Coronary artery (tissue), 2 donors: ENCODE measurements around the gene CAPN9.

Experiments used
- DNase-seq: peaks from one replicate; pipeline ENCODE4 v3.0.0-alpha.2; 2017; ENCODE audit warnings: low spot score
- H3K27ac ChIP-seq, 2 donors: fragments of 200-600 bp; sonication (generic); one replicate each; pipeline ENCODE4 v1.5.1; 2016 to 2019
- H3K4me3 ChIP-seq: fragments of 200-600 bp; sonication (generic); 2 replicates; pipeline ENCODE4 v1.5.1; 2016; ENCODE audit warnings: mild to moderate bottlenecking, moderate library complexity
- TF ChIP-seq, protein P1 (sequence below): fragments of 200-600 bp; sonication (generic); IDR thresholded peaks from one replicate; pipeline ENCODE4 v1.5.1; 2019; ENCODE audit warnings: antibody characterized with exemption

CAPN9 gene

DNA sequence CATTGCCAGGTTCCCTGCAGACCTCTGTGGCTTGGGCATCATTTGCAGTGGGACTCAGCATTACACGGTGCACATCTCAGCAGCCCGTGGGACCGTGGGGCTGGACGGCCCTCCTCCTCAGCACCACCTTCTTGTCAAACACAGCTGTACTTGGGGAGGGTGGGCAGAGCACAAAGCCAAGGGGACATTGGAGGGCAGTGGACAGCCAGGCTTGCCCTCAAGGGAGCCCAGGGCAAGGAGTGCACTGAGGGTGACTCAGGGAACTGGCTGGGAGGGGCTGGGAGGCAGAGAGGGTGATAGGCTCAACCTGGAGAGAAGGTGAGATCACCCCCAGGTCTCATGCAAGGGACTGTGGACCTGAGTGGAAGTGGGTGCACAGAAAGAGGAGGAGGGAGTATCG lies 3.4 kb downstream of the CAPN9 start:
- Histone ChIP-seq H3K27ac (no peak overlapping the region), H3K4me3 (no peak overlapping the region)
- no peak for DNase-seq
- TF ChIP-seq, protein P1, sequence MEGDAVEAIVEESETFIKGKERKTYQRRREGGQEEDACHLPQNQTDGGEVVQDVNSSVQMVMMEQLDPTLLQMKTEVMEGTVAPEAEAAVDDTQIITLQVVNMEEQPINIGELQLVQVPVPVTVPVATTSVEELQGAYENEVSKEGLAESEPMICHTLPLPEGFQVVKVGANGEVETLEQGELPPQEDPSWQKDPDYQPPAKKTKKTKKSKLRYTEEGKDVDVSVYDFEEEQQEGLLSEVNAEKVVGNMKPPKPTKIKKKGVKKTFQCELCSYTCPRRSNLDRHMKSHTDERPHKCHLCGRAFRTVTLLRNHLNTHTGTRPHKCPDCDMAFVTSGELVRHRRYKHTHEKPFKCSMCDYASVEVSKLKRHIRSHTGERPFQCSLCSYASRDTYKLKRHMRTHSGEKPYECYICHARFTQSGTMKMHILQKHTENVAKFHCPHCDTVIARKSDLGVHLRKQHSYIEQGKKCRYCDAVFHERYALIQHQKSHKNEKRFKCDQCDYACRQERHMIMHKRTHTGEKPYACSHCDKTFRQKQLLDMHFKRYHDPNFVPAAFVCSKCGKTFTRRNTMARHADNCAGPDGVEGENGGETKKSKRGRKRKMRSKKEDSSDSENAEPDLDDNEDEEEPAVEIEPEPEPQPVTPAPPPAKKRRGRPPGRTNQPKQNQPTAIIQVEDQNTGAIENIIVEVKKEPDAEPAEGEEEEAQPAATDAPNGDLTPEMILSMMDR: no peak

DNA sequence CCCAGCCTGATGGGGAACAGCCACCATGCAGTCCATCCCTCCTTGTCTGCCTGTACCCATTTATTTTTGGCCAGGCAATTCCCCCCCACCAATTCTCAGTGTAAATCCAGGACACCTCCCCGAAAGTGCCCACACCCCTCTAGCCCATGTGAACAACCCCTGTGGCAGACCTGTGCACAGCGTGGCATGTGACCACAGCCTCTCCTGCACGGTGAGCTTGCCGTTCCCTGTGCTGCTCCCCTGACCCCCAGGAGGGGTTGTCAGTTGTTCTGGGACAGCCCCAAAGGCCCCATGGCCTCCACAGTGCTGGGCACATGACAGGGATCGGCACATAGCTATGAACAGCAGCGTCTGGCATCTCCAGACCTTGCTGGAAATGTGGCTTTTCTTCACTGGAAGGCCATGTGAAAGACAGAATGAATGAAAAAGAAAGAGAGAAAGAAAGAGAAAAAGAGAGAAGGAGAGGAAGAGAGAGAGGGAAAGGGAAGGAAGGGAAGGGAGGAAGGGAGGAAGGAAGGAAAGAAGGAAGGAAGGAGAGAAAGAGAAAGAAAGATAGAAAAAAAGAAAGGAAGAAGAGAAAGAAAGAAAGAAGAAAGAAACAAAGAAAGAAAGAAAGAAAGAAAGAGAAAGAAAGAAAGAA lies 3.9 kb downstream of the CAPN9 start:
- TF ChIP-seq, protein P1: no peak
- DNase-seq: no peak
- no peak overlapping the region for H3K27ac ChIP-seq
- H3K4me3 ChIP-seq: no peak overlapping the region

DNA sequence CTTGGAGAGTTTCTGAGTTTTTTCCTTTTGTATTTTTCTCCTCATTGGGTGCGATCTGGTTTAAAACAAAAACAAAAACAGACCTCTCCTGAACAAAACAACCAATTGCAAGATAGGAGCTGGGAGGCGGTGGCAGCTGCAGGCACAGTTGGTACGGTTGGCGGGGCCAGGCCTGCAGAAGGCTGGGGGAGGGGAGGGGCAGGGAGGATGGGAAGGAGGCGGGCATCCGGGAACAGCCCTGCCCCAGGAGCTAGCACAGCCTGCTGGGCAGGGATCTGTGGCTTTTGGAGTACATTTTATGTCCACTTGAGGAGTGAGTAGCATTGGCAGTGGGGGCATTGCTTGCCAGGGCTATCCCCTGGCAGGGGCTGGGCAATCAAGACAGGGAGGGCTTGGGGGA lies 5.2 kb downstream of the CAPN9 start:
- no peak for DNase-seq
- H3K4me3 ChIP-seq: no peak overlapping the region
- TF ChIP-seq, protein P1: no peak
- H3K27ac ChIP-seq: no peak overlapping the region

DNA sequence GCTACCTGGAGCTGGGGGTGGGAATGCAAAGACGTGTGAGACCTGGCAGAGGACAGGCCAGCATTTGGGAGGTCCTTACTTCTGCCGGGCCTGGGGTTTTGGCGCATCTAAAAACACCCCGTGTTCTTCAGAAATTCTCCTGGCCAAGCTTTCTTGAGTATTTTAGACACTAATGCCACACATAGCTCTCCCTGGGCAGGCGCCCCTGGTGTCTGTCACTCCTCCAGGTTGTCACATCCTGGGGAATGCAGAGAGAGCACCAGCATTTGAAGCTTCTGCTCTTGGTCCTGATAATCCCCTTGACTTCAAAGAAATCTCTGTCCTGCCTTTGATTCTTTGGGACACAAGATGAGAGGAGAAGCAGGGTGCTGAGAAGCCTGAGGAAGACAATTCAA lies 6.0 kb downstream of the CAPN9 start:
- TF ChIP-seq, protein P1: no peak
- no peak overlapping the region for H3K27ac ChIP-seq
- DNase-seq: no peak

DNA sequence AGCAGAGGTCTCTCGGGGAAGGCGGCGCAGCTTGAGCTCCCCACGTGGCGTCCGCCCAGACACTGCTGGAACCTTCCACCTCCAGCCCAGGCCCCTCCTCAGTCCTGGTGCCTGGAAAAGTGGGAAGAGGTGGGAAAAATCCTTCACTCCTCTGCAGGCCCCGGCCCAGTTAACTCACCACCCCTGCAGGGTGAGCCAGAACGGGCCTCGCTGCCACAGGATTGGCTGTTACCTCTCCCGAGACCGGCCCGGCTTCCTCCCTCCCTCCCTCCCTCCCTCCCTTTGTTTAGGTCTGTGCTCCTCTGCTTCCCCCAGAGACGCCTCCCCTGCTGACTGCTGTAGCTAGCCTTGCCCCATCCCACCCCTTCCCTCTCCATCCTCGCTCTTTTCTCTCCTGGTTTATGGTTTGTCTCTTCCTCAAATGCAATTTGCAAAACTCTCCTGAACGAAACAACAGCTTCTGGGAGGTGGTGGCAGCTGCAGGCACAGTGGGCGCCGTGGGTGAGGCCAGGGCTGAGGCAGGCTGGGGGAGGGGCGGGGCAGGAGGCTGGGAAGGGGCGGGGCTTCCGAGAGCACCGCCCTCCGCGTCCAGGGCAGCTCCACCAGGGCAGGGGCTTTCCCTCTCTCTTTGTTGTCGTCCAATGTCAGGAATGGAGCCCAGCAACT lies 6.5 kb downstream of the CAPN9 start:
- DNase-seq: no peak
- Histone ChIP-seq H3K27ac (no peak overlapping the region), H3K4me3 (peak overlapping the region; percentile 17)
- TF ChIP-seq, protein P1: no peak

More for the DNA sequence above, 6.0 kb downstream of the CAPN9 start:
- no peak overlapping the region for H3K4me3 ChIP-seq

DNA sequence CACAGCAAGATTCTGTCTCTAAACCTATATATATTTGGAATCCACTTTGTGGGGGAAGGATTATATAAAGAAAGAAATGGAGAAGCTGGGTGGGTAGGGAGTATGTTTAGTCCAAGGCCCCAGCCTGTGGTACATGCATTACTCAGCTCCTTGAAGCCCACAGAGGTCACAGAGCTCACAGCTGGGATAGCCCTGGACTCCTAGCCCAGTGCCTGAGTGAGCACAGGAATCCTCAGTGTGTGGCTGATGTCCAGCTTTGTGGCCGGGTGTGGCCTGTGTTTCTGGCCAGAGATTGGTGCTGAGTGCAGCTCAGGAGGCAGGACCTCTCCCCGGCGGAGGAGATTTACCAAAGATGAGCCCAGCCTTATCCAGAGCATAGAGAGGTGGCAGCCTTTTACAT lies 7.6 kb downstream of the CAPN9 start:
- H3K27ac ChIP-seq: no peak overlapping the region
- no peak for DNase-seq
- TF ChIP-seq, protein P1: no peak
- no peak overlapping the region for H3K4me3 ChIP-seq
